Aorta (tissue), 5 donors: Measurements from ENCODE around the gene ASB10. TPM values are rescaled to one million over a fixed set of nuclear protein-coding genes. Genes with fewer than 3 reads are reported as not detected.

Experiments used
- ATAC-seq: fragments of 200-7000 bp; cut with Tn5 transposase; one replicate; pipeline ENCODE4 v1.9.1; 2022; ENCODE audit warnings: moderate library complexity; ENCODE audit not compliant: low FRiP score
- DNase-seq, 2 donors: peaks; one replicate each; pipeline ENCODE4 v3.0.0-alpha.2; 2020
- H3K27ac ChIP-seq, 2 donors: one replicate each; pipeline ENCODE4 v1.5.1; 2013; ENCODE audit warnings: low read length in 2 of 2, mild to moderate bottlenecking in 2 of 2, moderate library complexity in 2 of 2, control low read depth in 1 of 2, inconsistent platforms in 1 of 2, low read depth in 1 of 2
- H3K27me3 ChIP-seq, 2 donors: one replicate each; pipeline ENCODE4 v1.6.1; 2013; ENCODE audit warnings: control low read depth in 1 of 2, low read length in 1 of 2, mild to moderate bottlenecking in 1 of 2, moderate library complexity in 1 of 2; ENCODE audit not compliant: insufficient read depth in 2 of 2, control insufficient read depth in 1 of 2
- H3K36me3 ChIP-seq, 2 donors: one replicate each; pipeline ENCODE4 v1.6.1; 2013; ENCODE audit warnings: control low read depth in 1 of 2, low read length in 1 of 2, mild to moderate bottlenecking in 1 of 2; ENCODE audit not compliant: insufficient read depth in 2 of 2, control insufficient read depth in 1 of 2
- H3K4me1 ChIP-seq, 2 donors: one replicate each; pipeline ENCODE4 v1.6.1; 2013; ENCODE audit warnings: low read length in 2 of 2, control low read depth in 1 of 2, mild to moderate bottlenecking in 1 of 2, moderate library complexity in 1 of 2; ENCODE audit not compliant: insufficient read depth in 2 of 2, control insufficient read depth in 1 of 2
- H3K4me3 ChIP-seq, 2 donors: one replicate each; pipeline ENCODE4 v1.5.1; 2013; ENCODE audit warnings: low read length in 2 of 2, control low read depth in 1 of 2, mild to moderate bottlenecking in 1 of 2
- H3K9me3 ChIP-seq: one replicate; pipeline ENCODE4 v1.6.1; 2013; ENCODE audit warnings: mild to moderate bottlenecking, low read length; ENCODE audit not compliant: control insufficient read depth
- WGBS, 2 donors: extraction: QIAGEN DNeasy Blood & Tissue Kit; methylation state at CpG; one replicate each; pipeline ENCODE4 v1.1.7; 2013; 5-methylcytosine and 5-hydroxymethylcytosine counted together
- intact Hi-C, 2 donors: fragments of 100-400 bp; cut with DNase I; formaldehyde crosslinking; loops; one replicate each; pipeline versions ENCODE4 v1.14.2 to v1.15.0; 2022
- polyA plus RNA-seq, 2 donors: library from polyadenylated mRNA; stranded (reverse); fragments of 200-250 nt; gene quantifications; one replicate each; pipeline ENCODE4 v1.2.3, GENCODE V29; 2013
- total RNA-seq, 2 donors: library from RNA; stranded (reverse); fragmentation: NEBNext Ultra II Directional; extraction: Animal tissue kit (Norgen Biotek cat#: 25700); gene quantifications; one replicate each; pipeline ENCODE4 v1.2.1, GENCODE V29; 2021
- donor health status: healthy with polysubstance abuse.
- donor health status: Bipolar disorder and iron deficiency.
- donor health status: DM: no; HTN: no; CAD: no.
- donor health status: DM: no; HTN: no; CAD: no.
- donor health status: DM: yes; HTN: yes; CAD: no.

The ASB10 gene
- total and polyA plus RNA-seq, 4 donors = not detected

DNA sequence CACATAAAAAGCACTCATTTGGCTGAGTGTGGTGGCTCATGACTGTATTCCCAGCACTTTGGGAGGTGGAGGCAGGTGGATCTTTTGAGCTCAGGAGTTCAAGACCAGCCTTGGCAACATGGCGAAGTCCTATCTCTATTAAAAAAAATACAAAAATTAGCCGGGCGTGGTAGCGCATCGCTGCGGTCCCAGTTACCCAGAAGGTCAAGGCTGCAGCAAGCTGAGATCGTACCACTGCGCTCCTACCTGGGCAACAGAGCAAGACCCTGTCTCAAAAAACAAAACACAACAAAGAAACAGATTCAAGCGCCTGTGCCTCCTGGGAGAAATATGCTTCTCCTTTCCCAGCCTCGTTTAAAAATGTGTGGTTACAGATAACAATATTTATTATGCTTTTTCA, 42.2 kb upstream of the ASB10 start:
- H3K27ac ChIP-seq = no peak overlapping the region
- 92 to 94% methylated on average over 10 of the region's 10 CpGs for WGBS, 2 donors
- H3K4me3 ChIP-seq = no peak overlapping the region
- DNase-seq (no peak), ATAC-seq (no peak)
- intact Hi-C loops = no loop called here
- no peaks in the 10 kb centered on the region for H3K9me3 ChIP-seq
- peaks cover 0 to 2% of the 10 kb centered on the region in 2 donors for H3K36me3 ChIP-seq
- H3K27me3 ChIP-seq = no peaks in the 10 kb centered on the region
- no peaks in the 10 kb centered on the region for H3K4me1 ChIP-seq

DNA sequence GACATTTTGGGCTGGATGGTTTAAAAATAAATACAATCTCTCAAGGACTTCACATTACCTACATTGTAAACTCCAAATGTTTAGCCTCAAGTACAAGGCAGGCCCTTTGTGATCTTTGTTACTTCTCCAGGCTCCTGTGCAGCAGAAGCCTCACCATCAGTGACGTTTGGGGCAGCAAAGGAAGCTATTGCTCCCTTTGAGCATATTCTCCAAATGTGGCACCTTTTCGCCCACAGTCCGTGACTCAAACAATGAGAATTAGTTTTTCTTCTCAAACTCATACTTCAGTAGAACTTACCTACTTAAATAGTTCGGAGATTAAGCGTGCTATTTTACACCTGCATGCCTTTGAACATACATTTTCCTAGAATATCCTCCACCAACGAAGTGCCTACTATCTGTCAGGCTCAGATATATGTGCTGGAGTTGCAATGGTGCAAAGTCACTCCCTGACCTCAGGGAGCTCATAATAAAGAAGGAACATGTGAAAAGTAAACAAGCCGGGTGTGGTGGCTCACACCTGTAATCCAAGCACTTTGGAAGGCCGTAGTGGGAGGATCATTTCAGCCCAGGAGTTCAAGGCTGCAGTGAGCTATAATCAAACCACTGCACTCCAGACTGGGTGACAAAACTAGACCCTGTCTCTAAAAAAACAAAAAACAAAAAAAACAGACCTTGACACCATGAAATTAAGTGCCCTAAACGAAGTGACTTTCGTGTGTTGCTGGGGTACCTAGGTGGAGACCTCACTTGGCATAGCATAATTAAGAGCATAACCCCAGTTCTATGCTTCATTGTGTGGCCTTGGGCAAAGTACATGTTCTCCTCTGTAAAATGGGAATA, 41.2 kb upstream of the ASB10 start:
- H3K36me3 ChIP-seq = peaks cover 3 to 6% of the 10 kb centered on the region in 2 donors
- intact Hi-C loops = no loop called here
- WGBS, 2 donors = 56 to 61% methylated on average over 10 of the region's 10 CpGs
- no peak for ATAC-seq
- peak overlapping the region in 1 of 2 donors; percentile 25 for H3K4me3 ChIP-seq
- H3K27me3 ChIP-seq = no peaks in the 10 kb centered on the region
- no peaks in the 10 kb centered on the region for H3K4me1 ChIP-seq
- no peak for DNase-seq
- no peaks in the 10 kb centered on the region for H3K9me3 ChIP-seq
- peak overlapping the region; percentile 7 to 73 for H3K27ac ChIP-seq

DNA sequence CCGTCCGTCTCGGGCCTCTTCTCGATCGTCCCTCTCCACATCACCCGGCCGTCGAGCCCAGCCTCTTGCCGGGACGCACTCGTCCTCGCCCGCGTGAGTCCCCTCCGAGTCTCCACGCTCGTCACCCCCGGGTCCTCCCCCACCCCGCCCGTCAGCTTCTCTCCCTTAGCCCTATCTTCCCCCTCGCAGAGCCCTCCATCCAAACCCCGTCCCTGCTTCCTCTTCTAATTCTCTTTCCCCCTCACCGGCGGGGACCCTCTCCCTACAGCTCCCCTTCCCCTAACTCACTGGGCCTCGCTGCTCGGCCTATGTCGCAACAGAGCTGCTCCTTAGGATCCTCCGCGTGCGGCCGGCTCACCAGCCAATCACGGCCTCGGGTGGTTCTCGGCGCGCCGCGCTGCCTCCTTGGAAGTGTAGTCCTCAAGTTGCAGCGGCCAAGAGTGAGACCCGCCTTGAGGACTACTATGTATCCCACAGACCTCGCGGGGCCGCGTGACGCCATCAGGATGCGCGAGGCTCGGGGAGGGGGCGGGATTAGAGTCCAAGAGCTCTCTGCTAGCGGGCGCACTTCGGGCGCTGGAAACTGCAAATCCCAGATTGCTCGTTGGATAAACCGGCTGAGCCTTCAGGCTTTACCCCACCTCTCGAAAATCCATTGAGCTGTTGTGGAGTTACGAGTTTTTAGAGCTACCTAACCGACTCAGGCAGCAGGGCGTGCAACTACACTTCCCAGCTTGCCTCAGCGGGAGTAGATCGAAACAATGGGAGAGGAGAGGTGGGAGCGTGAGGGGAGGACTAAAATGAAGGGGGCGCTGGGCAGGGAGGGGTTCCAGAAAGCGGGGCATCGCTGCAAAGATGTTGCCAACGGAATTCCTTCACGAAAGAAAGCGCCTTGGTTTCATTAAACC, 40.1 kb upstream of the ASB10 start, which contains the start of gene ABCF2:
TSS of gene ABCF2 (minus strand) at position 331 of the 908 bp plus-strand sequence. CDS start 747 bp downstream, outside the sequence.
- intact Hi-C loops = no loop called here
- Histone ChIP-seq H3K27me3 (no peaks in the 10 kb centered on the region), H3K36me3 (peaks cover 5 to 8% of the 10 kb centered on the region in 2 donors), H3K27ac (peak within 1 kb of the TSS; percentile 7 to 73), H3K4me1 (no peaks in the 10 kb centered on the region), H3K9me3 (no peaks in the 10 kb centered on the region), H3K4me3 (peak within 1 kb of the TSS; percentile 50 to 61)
- peak; percentile 100 for DNase-seq
- 0% methylated on average over 68 of the region's 68 CpGs for WGBS, 2 donors
- ATAC-seq = peak; percentile 99

DNA sequence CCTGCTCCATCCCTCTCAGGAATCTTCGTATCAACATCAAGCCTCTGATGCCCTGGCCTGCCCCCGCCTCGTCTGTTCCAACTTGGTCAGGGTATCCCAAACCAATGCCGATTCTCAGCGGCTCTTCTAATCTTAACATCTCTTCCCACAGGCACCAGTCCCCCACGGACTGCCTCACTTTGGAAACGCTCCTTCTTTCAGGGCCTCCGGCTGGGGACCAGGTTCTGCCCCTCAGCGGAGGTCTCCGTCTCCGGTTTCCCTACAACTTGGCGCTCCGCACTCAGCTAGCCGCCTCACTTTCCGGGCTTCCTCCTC, 39.5 kb upstream of the ASB10 start:
- intact Hi-C loops = no loop called here

DNA sequence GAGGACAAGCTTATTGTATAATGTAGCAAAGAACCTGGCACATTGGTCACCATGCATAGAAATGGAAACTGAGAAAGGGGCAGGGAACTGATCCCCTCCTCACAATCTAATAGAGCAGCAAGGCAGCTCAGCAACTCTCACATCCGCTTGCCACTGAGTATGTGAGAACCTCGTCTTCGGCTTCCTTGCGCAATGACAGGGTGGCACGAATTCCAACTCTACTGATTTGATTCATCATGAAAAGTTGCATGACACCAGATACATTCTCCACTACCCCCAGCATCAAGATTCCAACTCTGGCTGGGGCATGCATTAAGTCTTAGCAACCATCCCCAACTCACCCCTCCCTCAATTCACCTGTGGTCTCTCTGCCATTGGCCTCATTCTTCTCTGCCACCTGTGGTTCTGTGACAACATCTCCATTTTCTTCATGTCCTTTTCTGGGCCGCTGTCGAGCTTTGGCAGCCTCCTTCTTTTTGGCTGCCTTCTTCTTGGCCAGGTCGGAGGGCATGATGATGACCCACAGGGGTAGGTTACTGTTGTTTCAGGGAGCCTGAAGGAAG, 39.0 kb upstream of the ASB10 start:
- Histone ChIP-seq H3K4me1 (no peaks in the 10 kb centered on the region), H3K27ac (no peak overlapping the region), H3K4me3 (peak overlapping the region; percentile 50 to 61), H3K9me3 (no peaks in the 10 kb centered on the region), H3K27me3 (no peaks in the 10 kb centered on the region), H3K36me3 (peaks cover 5 to 11% of the 10 kb centered on the region in 2 donors)
- intact Hi-C loops = no loop called here
- ATAC-seq (no peak), DNase-seq (no peak)
- WGBS, 2 donors = 61 to 64% methylated on average over 8 of the region's 8 CpGs

More for the DNA sequence above, 39.5 kb upstream of the ASB10 start:
- H3K4me3 ChIP-seq = peak overlapping the region; percentile 50 to 61
- peaks cover 5 to 10% of the 10 kb centered on the region in 2 donors for H3K36me3 ChIP-seq
- no peak for DNase-seq
- no peaks in the 10 kb centered on the region for H3K4me1 ChIP-seq
- H3K27ac ChIP-seq = no peak overlapping the region
- no peaks in the 10 kb centered on the region for H3K27me3 ChIP-seq
- peak; percentile 16 for ATAC-seq
- H3K9me3 ChIP-seq = no peaks in the 10 kb centered on the region
- 1 to 2% methylated on average over 15 of the region's 15 CpGs for WGBS, 2 donors

DNA sequence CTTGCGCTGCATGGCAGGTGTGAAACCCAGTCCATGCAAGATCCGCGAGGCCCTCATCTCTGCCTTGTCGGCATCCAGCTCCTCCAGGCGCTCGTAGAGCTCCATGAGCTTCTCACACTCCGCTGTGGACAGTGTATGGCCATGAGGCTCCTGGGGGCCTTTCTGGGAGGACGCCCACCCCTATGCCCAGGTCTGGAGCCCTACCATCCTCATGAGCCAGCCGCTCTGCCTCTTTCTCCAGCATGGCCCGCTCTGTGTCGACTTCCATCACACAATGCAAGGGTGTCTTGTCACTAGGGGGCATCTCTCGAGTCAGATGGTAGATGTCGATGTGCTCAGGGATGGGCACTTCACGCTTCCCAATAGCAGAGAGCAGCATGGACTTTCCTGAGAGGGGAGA, 36.7 kb upstream of the ASB10 start:
- Histone ChIP-seq H3K36me3 (peaks cover 5 to 13% of the 10 kb centered on the region in 2 donors), H3K4me3 (no peak overlapping the region), H3K27me3 (no peaks in the 10 kb centered on the region), H3K4me1 (no peaks in the 10 kb centered on the region), H3K27ac (no peak overlapping the region), H3K9me3 (no peaks in the 10 kb centered on the region)
- 93% methylated on average over 14 of the region's 14 CpGs for WGBS, 2 donors
- no peak for ATAC-seq
- no peak for DNase-seq
- intact Hi-C loops = no loop called here

DNA sequence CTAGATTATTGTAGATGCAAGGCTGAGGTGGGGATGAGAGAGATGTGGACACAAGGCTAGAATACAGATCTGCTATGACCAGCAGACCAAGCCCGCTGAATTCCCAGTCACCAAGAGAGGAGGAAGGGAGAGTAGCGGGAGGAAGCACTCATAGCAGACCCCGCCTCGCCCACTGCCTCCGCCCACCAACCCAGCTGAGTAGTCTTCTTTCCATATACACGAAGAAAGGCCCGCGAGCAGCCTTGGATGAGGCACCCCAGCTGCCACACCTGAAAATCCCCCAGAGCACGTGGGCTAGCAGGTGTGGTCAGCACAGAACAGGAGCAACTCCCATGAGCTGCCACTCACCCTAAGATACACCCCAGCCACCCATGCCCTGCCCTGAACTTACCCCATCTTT, 31.1 kb upstream of the ASB10 start:
- H3K36me3 ChIP-seq = peaks cover 1 to 22% of the 10 kb centered on the region in 2 donors
- no peak for ATAC-seq
- no peak overlapping the region for H3K4me3 ChIP-seq
- WGBS, 2 donors = 94% methylated on average over 9 of the region's 9 CpGs
- no peaks in the 10 kb centered on the region for H3K9me3 ChIP-seq
- no peak overlapping the region for H3K27ac ChIP-seq
- intact Hi-C loops = no loop called here
- DNase-seq = no peak
- no peaks in the 10 kb centered on the region for H3K4me1 ChIP-seq
- no peaks in the 10 kb centered on the region for H3K27me3 ChIP-seq

DNA sequence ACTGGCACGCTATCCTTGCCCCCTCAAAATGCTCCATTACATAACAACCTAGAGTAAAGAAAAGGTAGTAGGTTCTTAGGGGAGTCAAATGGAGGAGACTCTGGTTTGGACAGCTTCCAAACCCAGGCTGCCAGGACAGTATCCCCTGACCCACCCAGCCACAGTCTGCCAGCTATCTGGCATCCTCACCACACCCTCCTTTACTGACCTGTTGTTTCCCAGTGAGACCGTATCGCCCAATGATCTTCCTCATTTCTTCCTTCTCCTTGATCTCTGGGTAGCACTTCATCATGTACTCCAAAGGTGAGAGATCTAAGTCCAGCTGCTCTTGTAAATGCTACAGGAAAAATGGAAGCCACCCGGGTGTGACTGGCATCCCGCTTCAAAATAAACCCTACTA, 28.3 kb upstream of the ASB10 start:
- Histone ChIP-seq H3K4me3 (no peak overlapping the region), H3K27me3 (no peaks in the 10 kb centered on the region), H3K36me3 (peaks cover 0 to 16% of the 10 kb centered on the region in 2 donors), H3K9me3 (no peaks in the 10 kb centered on the region), H3K4me1 (no peaks in the 10 kb centered on the region), H3K27ac (no peak overlapping the region)
- intact Hi-C loops = no loop called here
- ATAC-seq = no peak
- 93 to 94% methylated on average over 5 of the region's 5 CpGs for WGBS, 2 donors
- DNase-seq = no peak
